Limb (tissue), 2 donors: ENCODE data around the gene TMEM158.

Source experiments
- DNase-seq, 2 donors: peaks; one replicate each; pipeline ENCODE4 v3.0.0-alpha.2; 2016; ENCODE audit errors: extremely low spot score in 2 of 2

The TMEM158 gene

GRCh38 chr3:45234250-45234649 is 8.2 kb upstream of the TMEM158 start:
- no peak for DNase-seq

- no peak for DNase-seq
Measured at GRCh38 chr3:45232521-45232920, 6.4 kb upstream of the TMEM158 start.

GRCh38 chr3:45227946-45228345 is 1.9 kb upstream of the TMEM158 start:
- no peak for DNase-seq

- no peak for DNase-seq
Measured at GRCh38 chr3:45227071-45227820, 1.2 kb upstream of the TMEM158 start.

- DNase-seq, result peak in 1 of 2 donors; percentile 68
Measured at GRCh38 chr3:45225465-45226205, 452 bp downstream of the TMEM158 start.

- peak in 1 of 2 donors; percentile 82 for DNase-seq
Measured at GRCh38 chr3:45224824-45225464, 1.1 kb downstream of the TMEM158 start.

- no peak for DNase-seq
Measured at GRCh38 chr3:45223889-45224727, 2.0 kb downstream of the TMEM158 start.

GRCh38 chr3:45219694-45220093 is 6.4 kb downstream of the TMEM158 start:
- no peak for DNase-seq

- no peak for DNase-seq
Measured at GRCh38 chr3:45218578-45219390, 7.3 kb downstream of the TMEM158 start.

GRCh38 chr3:45216021-45216609 is 10.0 kb downstream of the TMEM158 start:
- DNase-seq, result no peak

- no peak for DNase-seq
Measured at GRCh38 chr3:45215466-45215865, 10.6 kb downstream of the TMEM158 start.

GRCh38 chr3:45214061-45214680 is 11.9 kb downstream of the TMEM158 start:
- DNase-seq, result no peak

GRCh38 chr3:45212095-45212468 is 14.0 kb downstream of the TMEM158 start:
- DNase-seq, result no peak

- no peak for DNase-seq
Measured at GRCh38 chr3:45211466-45212094, 14.5 kb downstream of the TMEM158 start.

- peak in 1 of 2 donors; percentile 69 for DNase-seq
Measured at GRCh38 chr3:45210308-45211041, 15.6 kb downstream of the TMEM158 start.

GRCh38 chr3:45209526-45209925 is 16.6 kb downstream of the TMEM158 start:
- DNase-seq, result no peak

- no peak for DNase-seq
Measured at GRCh38 chr3:45208586-45208985, 17.5 kb downstream of the TMEM158 start.

- no peak for DNase-seq
Measured at GRCh38 chr3:45207446-45207845, 18.6 kb downstream of the TMEM158 start.

- no peak for DNase-seq
Measured at GRCh38 chr3:45205126-45205525, 21.0 kb downstream of the TMEM158 start.
